Jurkat, Clone E6-1 (cell line): ENCODE data around the gene RCAN1. TPM values are rescaled to one million over a fixed set of nuclear protein-coding genes. Genes with fewer than 3 reads are reported as not detected.

Experiments
- DNase-seq: peaks from one replicate; pipeline ENCODE4 v3.0.0-alpha.2; 2011; ENCODE audit warnings: low read depth, low spot score
- H3K4me3 ChIP-seq: 2 replicates; pipeline ENCODE4 v1.5.1; 2011; ENCODE audit warnings: mild to moderate bottlenecking, low read length, control low read depth, moderate library complexity
- polyA plus RNA-seq: library from polyadenylated mRNA; unstranded; fragments of >200 nt; gene quantifications from one replicate; pipeline ENCODE4 v1.2.1, GENCODE V29; 2012; ENCODE audit warnings: missing spikeins; ENCODE audit not compliant: insufficient read length, insufficient read depth

The RCAN1 gene
- polyA plus RNA-seq: 19.6 TPM

DNA sequence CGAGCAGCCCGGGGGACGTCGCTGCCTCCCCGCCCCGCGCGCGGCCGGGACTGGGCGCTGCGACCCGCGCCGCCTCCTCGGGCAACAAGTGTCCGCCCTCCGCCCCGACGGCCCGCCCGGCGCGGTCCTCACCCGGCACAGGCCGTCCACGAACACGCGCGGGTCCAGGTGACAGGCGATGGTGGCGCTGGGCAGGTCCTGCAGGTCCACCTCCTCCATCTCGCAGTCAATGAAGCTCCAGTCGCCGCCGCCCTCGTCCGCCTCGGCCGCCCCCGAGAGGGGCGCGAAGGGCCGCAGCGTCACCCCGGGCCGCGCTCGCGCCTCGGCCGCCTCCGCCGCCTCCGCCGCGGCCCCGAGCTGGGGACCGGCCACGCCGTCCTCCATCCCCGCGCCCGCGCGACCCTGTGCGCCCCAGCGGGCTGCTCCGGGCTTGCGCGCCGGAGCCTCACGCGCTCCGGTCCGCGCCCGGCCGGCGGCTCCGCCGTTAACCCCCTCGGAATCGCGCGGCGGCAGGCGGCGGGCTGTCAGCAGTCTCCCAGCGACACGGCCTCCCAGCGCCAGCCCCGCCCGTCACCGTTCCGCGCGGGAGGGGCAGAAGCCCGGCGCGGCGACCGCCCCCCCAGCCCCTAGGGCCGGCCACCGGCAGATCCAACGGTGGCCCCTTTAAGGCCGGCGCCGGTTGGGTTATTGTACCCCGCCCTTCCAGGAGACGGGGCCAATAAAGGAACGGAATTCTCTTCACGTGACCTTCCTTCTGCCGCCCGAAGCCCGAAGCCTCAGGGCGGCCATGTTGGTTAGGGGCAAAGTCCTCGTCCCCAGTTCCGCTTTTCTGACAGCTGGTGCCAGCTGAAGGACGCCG is at the start of gene RCAN1:
Gene RCAN1, minus strand, starts transcription at position 486 of the 859 bp plus-strand sequence. Its CDS starts 102 bp downstream, at position 384.
- H3K4me3 ChIP-seq: peak within 1 kb of the TSS; percentile 64

DNA sequence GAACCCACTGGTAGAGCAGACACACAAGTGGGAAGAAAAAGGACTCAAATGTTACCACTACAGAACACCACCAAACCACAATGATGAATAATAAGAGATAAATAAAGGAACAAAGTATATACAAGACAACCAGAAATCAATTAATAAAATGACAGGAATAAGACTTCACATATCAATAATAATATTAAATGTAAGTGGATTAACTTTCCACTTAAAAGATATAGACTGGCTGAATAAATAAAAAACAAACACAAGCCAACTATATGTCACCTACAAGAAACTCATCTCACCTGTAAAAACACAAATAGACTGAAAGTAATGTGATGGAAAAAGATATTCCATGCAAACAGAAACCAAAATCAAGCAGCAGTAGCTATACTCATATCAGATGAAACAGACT is 46.9 kb upstream of the RCAN1 start:
- H3K4me3 ChIP-seq: no peak overlapping the region
- no peak for DNase-seq

More for the DNA sequence above, at the start of gene RCAN1:
- peak; percentile 92 for DNase-seq

DNA sequence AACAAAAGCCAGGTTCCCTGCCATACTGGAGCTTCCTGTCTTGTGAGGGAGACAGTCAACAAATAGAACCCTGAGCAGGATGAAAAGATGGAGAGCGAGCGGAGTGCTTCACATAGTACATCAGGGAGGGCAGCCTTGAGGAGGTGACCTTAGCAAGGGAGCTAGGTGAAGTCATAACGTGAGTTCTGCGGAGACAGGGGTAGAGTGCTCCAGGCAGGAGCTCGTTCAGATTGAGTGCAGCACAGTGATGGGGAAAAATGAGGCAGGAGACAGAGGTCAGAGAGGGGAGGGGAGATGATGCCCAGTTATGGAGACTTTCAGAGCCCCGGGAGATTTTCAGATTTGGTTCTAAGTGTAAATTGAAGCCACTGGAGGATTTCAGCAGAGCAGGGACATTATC is 38.6 kb upstream of the RCAN1 start:
- DNase-seq: no peak
- H3K4me3 ChIP-seq: no peak overlapping the region

DNA sequence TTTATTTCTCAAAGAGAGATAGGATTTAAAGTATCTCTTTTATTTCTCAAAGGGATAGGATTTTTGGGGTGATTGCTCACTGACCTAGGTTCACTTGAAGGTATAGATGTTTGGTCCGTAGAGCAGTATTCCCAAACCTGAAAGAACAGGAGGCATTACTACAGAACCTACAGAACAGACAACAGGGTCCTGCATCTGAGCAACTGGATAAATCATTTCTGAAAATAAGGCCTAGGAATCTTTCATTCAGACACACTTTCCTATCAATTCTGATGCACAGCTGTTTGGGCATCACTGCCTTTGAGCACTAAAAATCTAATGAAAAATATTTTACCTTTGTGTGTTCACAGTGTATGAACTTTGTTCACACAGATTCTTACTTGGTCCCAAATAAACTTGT is 36.7 kb upstream of the RCAN1 start:
- no peak for DNase-seq
- no peak overlapping the region for H3K4me3 ChIP-seq

DNA sequence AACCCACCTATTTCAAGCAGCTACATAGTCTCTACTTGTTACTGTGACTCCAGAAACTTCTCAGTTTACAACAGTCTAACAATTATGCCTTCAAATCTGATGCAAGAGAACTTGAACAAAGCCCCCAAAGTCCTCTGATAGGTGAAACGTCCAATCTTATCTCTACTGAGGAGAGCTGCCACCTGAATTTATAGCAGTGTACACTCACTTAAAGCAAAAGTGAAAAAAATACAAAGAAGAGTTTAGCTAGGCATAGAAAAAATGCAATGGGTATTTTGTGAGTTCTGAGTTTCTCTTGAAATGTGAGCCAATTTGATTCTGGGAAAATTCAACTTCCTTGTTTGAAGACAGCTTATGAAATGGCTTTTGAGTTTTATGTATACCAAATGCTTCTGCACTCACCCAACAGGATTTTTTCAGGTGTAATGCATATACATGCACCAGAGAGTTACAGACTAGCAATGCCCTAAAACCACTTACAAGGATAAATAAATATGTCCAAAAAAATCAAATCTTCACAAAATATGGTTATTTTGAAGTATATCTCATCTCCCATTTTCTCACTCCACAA is 36.0 kb upstream of the RCAN1 start:
- no peak for DNase-seq

DNA sequence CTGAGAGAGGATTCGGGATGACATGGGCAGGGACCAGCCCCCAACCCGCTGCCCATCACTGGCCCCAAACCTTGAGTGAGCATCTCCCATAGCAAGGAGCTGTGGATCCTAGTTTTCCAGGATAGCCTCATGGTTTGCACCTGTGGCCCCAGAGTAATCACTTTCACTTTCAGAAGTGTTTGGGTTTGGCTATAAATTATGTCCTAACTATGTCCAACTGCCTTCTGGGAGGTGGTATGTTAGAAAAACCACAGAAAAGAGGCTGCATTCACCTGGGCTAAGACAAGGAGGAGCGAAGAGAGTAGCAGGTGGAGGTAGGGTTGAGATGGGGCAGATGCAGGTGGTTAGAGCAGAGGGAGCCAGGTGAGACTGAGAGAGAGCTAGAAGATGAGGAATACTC is 34.5 kb upstream of the RCAN1 start:
- no peak for DNase-seq
- H3K4me3 ChIP-seq: no peak overlapping the region

More for the DNA sequence above, 36.0 kb upstream of the RCAN1 start:
- H3K4me3 ChIP-seq: no peak overlapping the region

DNA sequence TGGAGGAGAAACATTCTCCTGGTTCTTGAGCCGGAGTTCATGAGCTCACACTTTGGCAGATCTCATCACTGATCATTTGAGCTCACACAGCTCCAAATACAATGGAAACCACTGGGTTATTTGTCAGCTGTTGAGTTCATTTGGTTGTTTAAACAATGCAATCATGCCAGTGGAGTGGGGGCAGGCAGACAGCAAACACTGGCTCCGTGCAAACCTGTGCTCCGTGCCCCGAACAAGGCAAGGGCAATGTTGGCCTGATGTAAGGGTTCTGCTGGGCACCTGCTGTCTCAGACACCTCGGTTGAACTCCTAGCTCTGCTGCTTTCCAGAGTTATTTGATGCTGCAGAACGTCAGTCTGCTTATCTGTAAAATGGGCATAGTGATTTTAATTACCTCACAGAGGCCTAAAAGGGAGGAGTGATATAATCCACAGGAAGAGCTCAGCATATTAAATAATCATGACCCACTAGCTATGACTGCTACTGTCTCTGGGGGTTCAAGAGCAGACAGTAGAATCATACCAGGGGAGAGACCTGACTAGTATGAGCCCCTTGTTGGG is 33.9 kb upstream of the RCAN1 start:
- no peak for DNase-seq

DNA sequence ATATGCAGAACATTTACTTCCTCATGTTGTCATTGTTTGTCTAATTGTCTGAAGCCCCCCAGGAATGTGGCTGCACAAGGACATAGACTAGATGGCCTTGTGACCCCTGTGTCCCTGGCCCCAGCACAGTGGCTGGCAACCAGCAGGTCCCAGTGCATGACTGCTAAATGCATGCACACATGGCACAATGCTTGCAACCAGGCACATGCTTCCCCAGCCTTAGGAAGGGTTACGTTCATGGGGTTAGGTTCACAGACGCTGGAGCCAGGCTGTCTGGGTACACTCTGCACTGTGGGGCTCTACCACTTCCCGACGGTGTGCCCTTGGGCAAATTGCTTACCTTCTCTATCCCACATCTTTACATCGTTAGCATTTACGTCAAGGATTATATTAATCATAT is 32.6 kb upstream of the RCAN1 start:
- no peak for DNase-seq
- H3K4me3 ChIP-seq: no peak overlapping the region

More for the DNA sequence above, 33.9 kb upstream of the RCAN1 start:
- H3K4me3 ChIP-seq: no peak overlapping the region

DNA sequence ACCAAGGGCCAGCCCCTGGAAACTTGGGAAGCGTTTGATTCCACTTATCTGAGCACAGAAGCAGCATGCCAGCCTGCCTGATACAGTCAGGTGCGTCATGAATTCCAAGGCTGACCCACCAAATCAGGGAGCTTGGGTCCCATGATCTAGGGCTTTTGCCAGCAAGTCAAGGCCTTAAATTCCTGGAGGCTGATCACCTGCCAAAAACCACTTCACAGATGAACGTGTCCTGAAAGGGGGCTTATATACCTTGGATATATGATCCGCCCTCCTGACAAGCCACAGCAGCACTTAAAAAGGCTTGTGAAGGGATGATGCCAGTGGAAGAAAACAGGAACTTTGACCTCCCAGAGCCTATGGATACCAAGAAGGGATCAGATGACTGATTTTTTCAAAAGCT is 29.9 kb upstream of the RCAN1 start:
- H3K4me3 ChIP-seq: no peak overlapping the region
- DNase-seq: no peak

DNA sequence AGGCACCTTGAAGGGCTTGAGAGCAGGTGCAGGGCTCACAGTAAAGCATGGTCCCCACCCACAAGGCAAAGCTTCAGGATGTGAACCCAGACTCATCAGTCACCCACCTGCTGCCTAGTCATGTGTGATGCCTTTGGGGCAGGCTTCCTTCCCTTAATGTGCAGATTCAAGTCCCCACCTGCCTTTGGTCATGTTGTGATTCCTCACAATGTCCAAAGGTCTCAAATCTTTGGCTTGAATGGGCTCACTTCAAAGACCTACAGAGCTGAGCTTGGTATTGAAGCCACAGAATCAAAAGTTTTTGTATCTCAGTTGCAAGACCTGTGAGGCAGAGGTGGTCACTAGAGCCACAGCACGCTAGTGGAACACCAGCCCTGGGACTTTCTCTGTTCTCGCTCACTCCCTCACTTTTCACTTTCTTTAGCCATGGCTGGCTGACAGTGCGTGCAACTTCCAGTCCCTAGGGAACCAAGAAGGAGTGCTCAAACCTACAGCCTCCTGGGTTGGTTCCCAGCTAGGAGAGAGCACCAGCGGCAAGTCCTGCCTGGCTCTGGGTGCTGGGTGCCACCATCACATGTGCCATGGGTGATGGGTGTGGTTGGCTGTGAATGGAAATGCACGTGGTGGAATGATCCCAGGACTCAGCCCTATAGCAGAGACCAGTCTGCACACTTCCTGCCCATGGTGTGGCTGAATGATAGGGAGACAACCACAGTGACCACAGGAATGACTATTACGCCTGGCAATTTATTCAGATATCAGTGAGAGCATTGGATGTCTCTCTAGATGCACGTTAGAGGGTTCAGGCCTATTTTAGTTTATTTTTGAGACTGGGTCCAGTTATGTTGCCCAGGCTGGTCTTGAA is 27.5 kb upstream of the RCAN1 start:
- no peak for DNase-seq

DNA sequence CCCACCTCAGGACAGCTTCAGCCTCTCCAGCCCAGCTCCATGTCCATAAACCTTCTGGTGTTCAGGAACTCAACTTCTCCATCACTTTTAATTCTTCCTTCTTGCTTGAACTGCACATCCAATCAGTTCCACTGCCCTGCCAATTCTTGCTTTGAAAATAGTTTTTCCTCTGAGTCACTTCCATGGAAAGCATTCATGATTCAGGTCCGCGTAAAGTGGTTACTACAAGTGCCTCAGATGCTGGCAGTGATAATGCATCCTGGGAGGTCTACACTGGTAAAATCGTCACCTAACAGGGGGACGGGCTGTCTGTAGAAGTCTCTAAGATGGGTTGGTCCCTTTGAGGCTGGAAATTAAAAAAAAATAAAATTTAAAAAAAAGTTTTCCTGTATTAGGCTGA is 25.9 kb upstream of the RCAN1 start:
- H3K4me3 ChIP-seq: no peak overlapping the region
- no peak for DNase-seq

More for the DNA sequence above, 27.5 kb upstream of the RCAN1 start:
- H3K4me3 ChIP-seq: no peak overlapping the region

DNA sequence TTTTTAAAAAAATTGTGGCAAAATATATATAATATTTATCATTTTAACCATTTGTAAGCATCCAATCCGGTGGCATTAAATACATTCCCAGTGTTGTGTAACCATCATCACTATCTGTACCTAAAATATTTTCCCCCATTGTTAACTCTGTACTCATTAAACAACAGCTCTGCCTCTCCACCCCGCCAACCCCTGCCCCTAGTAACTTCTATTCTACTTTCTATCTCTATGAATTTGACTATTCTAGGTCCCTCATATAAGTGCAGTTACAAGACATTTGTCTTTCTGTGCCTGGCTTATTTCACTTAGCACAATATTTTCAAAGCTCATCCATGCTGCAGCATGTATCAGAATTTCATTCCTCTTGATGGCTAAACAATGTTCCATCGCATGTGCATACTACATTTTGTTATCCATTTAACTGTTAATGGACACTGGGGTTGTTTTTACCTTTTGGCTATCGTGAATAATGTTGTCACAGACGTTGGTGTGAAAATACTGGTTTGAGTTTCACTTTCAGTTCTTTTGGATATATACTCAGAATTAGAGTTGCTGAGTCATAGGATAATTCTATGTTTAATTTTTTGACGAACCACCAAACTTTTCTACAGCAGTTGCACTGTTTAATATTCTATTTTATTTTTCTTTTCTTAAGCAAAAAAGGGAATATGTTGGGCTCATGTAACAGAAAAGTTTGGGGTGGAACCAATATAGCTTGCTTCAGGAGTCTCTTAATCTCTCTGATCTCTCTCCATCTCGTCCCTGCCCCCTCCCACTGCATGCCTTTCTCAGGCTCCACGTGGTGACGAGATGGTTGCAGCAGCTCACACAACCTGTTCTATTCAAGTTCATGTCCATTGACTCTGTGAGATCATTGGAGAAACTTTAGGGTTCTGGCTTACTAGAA is 25.2 kb upstream of the RCAN1 start:
- no peak overlapping the region for H3K4me3 ChIP-seq
- DNase-seq: no peak

DNA sequence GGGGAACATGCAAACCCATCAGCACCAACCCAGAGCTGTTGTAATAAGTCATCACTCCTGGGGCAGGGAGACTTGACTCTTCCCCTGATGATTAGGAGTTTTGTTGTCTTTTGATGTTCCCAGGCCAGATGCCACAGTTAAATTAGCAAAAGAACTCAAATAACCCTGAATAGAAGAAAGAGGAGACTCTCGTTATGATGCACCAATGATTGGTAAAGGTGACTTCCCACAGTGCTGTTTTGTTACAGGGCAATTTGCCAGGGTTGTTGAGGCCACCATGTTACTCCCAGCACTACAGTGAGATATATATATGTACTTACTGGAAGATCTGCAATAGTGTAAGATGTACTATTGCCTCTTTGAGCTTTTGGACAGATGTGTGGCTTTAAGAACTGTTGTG is 24.3 kb upstream of the RCAN1 start:
- no peak overlapping the region for H3K4me3 ChIP-seq
- no peak for DNase-seq

DNA sequence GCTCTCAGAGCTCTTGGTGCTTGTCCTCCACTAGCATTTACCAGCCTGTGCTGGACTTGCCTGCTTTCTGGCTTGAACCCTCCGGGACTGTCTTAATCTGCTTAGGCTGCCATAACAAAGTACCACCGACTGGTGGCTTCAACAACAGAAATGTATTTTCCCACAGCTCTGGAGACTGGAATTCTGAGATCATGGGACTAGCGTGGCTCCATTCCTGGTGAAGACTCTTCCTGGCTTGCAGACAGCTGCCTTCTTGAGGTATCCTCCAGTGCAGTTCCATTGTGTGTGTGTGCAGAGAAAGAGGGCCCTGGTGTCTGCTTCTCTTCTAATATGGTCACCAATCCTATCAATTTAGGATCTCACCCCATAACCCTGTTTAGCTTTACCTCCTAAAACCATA is 22.0 kb upstream of the RCAN1 start:
- DNase-seq: no peak
- no peak overlapping the region for H3K4me3 ChIP-seq

DNA sequence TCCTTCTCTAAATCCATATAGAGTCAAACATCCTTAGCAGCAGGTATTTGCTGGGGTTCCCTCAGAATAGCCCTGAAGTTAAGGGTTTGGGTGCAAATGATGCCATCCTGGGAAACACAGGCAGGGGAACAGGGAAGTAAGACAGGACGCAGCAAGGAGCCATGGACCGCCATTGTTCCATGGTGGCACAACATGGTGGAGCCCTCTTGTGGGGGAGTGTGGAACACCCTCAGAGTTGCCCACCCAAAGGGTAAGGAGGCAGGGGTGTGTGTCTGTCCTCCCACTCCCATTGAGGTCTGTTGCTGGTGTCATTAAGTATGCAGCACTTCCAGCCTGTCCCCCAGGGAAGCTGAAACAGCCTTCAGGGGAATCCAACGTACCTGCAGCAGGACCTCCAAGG is 20.4 kb upstream of the RCAN1 start:
- no peak for DNase-seq
- H3K4me3 ChIP-seq: no peak overlapping the region

DNA sequence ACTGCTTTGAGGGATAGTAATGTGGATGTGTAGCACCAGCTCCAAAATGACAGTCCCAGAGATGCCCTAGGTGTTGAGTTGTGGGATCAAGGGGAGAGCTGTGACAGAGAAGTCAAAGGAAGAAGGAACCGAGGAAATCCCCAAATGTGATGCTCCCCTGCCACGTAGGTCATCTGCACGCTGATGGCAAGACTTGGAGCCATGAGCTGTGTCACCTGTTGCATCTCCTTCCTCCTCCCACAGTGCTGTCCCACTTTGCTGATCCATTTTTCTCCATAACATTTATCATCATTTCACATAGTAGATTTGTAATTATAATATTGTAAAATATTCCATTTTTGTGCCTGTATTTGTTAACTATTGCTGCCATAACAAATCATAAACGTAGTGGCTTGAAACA is 17.6 kb upstream of the RCAN1 start:
- no peak for DNase-seq
- H3K4me3 ChIP-seq: no peak overlapping the region

DNA sequence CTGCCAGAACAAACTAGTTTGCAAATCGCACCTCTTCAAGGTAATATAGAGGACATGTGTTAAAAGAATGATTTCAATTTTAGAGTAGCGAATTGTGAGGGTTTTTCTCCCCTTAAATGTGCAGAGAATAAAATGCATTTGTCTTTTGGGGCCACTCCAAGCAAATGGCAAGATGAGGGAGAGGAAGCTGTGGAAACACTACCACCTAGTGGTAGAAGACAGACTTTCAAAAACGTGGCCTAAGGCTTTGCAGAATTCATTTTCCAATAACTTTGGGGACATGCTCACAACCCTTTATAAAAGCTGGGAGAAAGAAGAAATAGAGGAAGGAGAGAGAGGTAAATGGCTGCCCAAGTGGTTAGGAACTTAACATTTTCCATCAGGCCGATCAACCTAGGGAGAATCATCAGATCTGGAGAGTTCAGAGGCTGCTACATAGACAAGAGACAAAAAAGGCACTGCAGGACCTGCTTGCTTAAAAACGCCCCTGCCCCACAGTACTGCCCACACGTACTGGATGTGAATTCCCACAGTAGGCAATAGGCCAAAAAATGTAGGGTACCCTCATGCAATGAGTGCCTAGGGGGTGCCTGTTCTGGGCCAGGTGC is 15.7 kb upstream of the RCAN1 start:
- no peak for DNase-seq
- no peak overlapping the region for H3K4me3 ChIP-seq

DNA sequence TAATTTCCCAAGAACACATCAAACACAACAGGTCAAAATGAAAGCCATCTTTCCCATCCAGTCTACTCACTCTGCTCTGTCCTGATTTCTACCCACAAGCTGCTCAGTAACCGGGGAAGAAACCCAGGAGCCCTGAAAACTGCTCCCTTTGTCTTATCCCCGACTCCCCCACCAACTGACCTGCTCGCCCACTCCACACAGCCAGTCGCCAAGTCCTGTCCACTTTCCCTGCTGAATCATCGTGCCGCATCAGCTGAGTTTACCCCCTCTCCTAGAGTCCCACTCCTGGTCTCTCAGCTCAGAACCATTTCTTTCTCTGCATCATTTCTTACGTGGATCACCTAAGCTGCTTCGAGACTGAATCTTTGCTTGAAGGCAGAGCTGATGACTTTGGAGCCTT is 11.2 kb upstream of the RCAN1 start:
- H3K4me3 ChIP-seq: no peak overlapping the region
- no peak for DNase-seq
